HG02610 (cell line): ENCODE measurements around the gene PIGU.
"Not testable (repeated sequence)": the region's sequence is repeated elsewhere in the genome, so short reads cannot be mapped to it uniquely, and the experiment has no call there.

Experiments used
- ATAC-seq: cut with Tn5 transposase; IDR thresholded peaks from one replicate; pipeline ENCODE4 v1.9.1; 2021; ENCODE audit warnings: mild to moderate bottlenecking, moderate library complexity; ENCODE audit not compliant: unreplicated experiment

The PIGU gene

GRCh38 chr20:34537651-34538050 lies 139.2 kb downstream of the PIGU start:
- ATAC-seq = no peak

GRCh38 chr20:34536798-34537394 lies 140.0 kb downstream of the PIGU start:
- no peak for ATAC-seq

GRCh38 chr20:34535857-34536256 lies 141.0 kb downstream of the PIGU start:
- ATAC-seq = no peak

GRCh38 chr20:34535301-34535840 lies 141.5 kb downstream of the PIGU start:
- ATAC-seq = no peak

- no peak for ATAC-seq
Observed at GRCh38 chr20:34534391-34535165, 142.3 kb downstream of the PIGU start.

- no peak for ATAC-seq
Observed at GRCh38 chr20:34532756-34533155, 144.1 kb downstream of the PIGU start.

- no peak for ATAC-seq
Observed at GRCh38 chr20:34532320-34532719, 144.6 kb downstream of the PIGU start.

- no peak for ATAC-seq
Observed at GRCh38 chr20:34531608-34532265, 145.2 kb downstream of the PIGU start.

- no peak for ATAC-seq
Observed at GRCh38 chr20:34530342-34530741, 146.6 kb downstream of the PIGU start.

GRCh38 chr20:34529742-34530141 lies 147.2 kb downstream of the PIGU start:
- no peak for ATAC-seq

GRCh38 chr20:34528921-34529297 lies 148.0 kb downstream of the PIGU start:
- ATAC-seq = no peak

- ATAC-seq = no peak
Observed at GRCh38 chr20:34527016-34527415, 149.9 kb downstream of the PIGU start.

- no peak for ATAC-seq
Observed at GRCh38 chr20:34526466-34526865, 150.4 kb downstream of the PIGU start.

- no peak for ATAC-seq
Observed at GRCh38 chr20:34525709-34526416, 151.0 kb downstream of the PIGU start.

GRCh38 chr20:34525342-34525708 lies 151.6 kb downstream of the PIGU start:
- no peak for ATAC-seq

GRCh38 chr20:34524426-34524825 lies 152.5 kb downstream of the PIGU start:
- ATAC-seq = no peak

- no peak for ATAC-seq
Observed at GRCh38 chr20:34522969-34523871, 153.7 kb downstream of the PIGU start.

- not testable (repeated sequence) for ATAC-seq
Observed at GRCh38 chr20:34519841-34520240, 157.1 kb downstream of the PIGU start.

GRCh38 chr20:34518863-34519262 lies 158.0 kb downstream of the PIGU start:
- ATAC-seq = not testable (repeated sequence)

- ATAC-seq = no peak
Observed at GRCh38 chr20:34517114-34517505, 159.8 kb downstream of the PIGU start.
